HEK293 (cell line): ENCODE data around the gene RASSF5.

Source experiments
- GLIS1 ChIP-seq: fragments of 450-650 bp; formaldehyde crosslinking; IDR thresholded peaks from 2 replicates; pipeline ENCODE4 v1.5.1; 2016; ENCODE audit warnings: missing biosample characterization, missing genetic modification characterization
- GLIS2 ChIP-seq: fragments of 450-650 bp; formaldehyde crosslinking; IDR thresholded peaks from 2 replicates; pipeline ENCODE4 v1.5.1; 2016; ENCODE audit warnings: missing biosample characterization, missing genetic modification characterization
- HOXD13 ChIP-seq: sonication (generic); formaldehyde crosslinking; IDR thresholded peaks from 2 replicates; pipeline ENCODE4 v1.8.0; 2022; ENCODE audit warnings: missing genetic modification reagents, borderline replicate concordance
- MZF1 ChIP-seq: fragments of 450-650 bp; formaldehyde crosslinking; IDR thresholded peaks from 2 replicates; pipeline ENCODE4 v1.5.1; 2017; ENCODE audit warnings: missing biosample characterization, missing genetic modification characterization, borderline replicate concordance
- PRDM10 ChIP-seq: fragments of 450-650 bp; formaldehyde crosslinking; IDR thresholded peaks from 2 replicates; pipeline ENCODE4 v1.5.1; 2016; ENCODE audit warnings: missing biosample characterization, missing genetic modification characterization
- SP3 ChIP-seq: fragments of 450-650 bp; formaldehyde crosslinking; IDR thresholded peaks from 2 replicates; pipeline ENCODE4 v1.5.1; 2016; ENCODE audit warnings: missing biosample characterization, missing genetic modification characterization
- ZBTB1 ChIP-seq: fragments of 450-650 bp; formaldehyde crosslinking; IDR thresholded peaks from 2 replicates; pipeline ENCODE4 v1.5.1; 2016; ENCODE audit warnings: missing biosample characterization, missing genetic modification characterization
- ZBTB11 ChIP-seq: fragments of 450-650 bp; formaldehyde crosslinking; conservative IDR thresholded peaks from 2 replicates; pipeline ENCODE4 v1.5.1; 2016; ENCODE audit warnings: low read depth, missing biosample characterization, missing genetic modification characterization
- ZBTB26 ChIP-seq: fragments of 450-650 bp; formaldehyde crosslinking; optimal IDR thresholded peaks from 2 replicates; pipeline ENCODE3; 2016; ENCODE audit warnings: missing biosample characterization, mild to moderate bottlenecking, missing genetic modification characterization
- ZNF10 ChIP-seq: fragments of 450-650 bp; formaldehyde crosslinking; IDR thresholded peaks from 2 replicates; pipeline ENCODE4 v1.5.1; 2017; ENCODE audit warnings: missing biosample characterization, missing genetic modification characterization
- ZNF132 ChIP-seq: fragments of 450-650 bp; formaldehyde crosslinking; IDR thresholded peaks from 2 replicates; pipeline ENCODE4 v1.5.1; 2017; ENCODE audit warnings: missing biosample characterization, missing genetic modification characterization, borderline replicate concordance
- ZNF2 ChIP-seq: fragments of 450-650 bp; formaldehyde crosslinking; IDR thresholded peaks from 2 replicates; pipeline ENCODE4 v1.5.1; 2016; ENCODE audit warnings: missing biosample characterization, missing genetic modification characterization
- ZNF221 ChIP-seq: fragments of 450-650 bp; formaldehyde crosslinking; IDR thresholded peaks from 2 replicates; pipeline ENCODE4 v1.5.1; 2017; ENCODE audit warnings: missing biosample characterization, missing genetic modification characterization, borderline replicate concordance
- ZNF280C ChIP-seq: fragments of 450-650 bp; formaldehyde crosslinking; IDR thresholded peaks from 2 replicates; pipeline ENCODE4 v1.5.1; 2016; ENCODE audit warnings: missing biosample characterization, missing genetic modification characterization
- ZNF335 ChIP-seq: fragments of 450-650 bp; formaldehyde crosslinking; conservative IDR thresholded peaks from 2 replicates; pipeline ENCODE4 v1.5.1; 2016; ENCODE audit warnings: missing biosample characterization, missing genetic modification characterization
- ZNF350 ChIP-seq: fragments of 450-650 bp; formaldehyde crosslinking; IDR thresholded peaks from 2 replicates; pipeline ENCODE4 v1.5.0; 2017; ENCODE audit warnings: missing biosample characterization, mild to moderate bottlenecking, missing genetic modification characterization
- ZNF37A ChIP-seq: fragments of 450-650 bp; IDR thresholded peaks from 2 replicates; pipeline ENCODE4 v1.5.1; 2018; ENCODE audit warnings: missing biosample characterization, missing genetic modification characterization
- ZNF394 ChIP-seq: fragments of 450-650 bp; formaldehyde crosslinking; IDR thresholded peaks from 2 replicates; pipeline ENCODE4 v1.5.1; 2016; ENCODE audit warnings: missing biosample characterization, missing genetic modification characterization, mild to moderate bottlenecking, moderate library complexity, borderline replicate concordance
- ZNF449 ChIP-seq: fragments of 450-650 bp; formaldehyde crosslinking; IDR thresholded peaks from 2 replicates; pipeline ENCODE4 v1.5.1; 2017; ENCODE audit warnings: missing biosample characterization, mild to moderate bottlenecking, missing genetic modification characterization, moderate library complexity
- ZNF521 ChIP-seq: fragments of 450-650 bp; formaldehyde crosslinking; IDR thresholded peaks from 2 replicates; pipeline ENCODE4 v1.5.1; 2017; ENCODE audit warnings: missing biosample characterization, mild to moderate bottlenecking, missing genetic modification characterization
- ZNF558 ChIP-seq: fragments of 450-650 bp; formaldehyde crosslinking; IDR thresholded peaks from 2 replicates; pipeline ENCODE4 v1.5.1; 2016; ENCODE audit warnings: missing biosample characterization, missing genetic modification characterization
- ZNF692 ChIP-seq: fragments of 450-650 bp; formaldehyde crosslinking; IDR thresholded peaks from 2 replicates; pipeline ENCODE4 v1.5.1; 2016; ENCODE audit warnings: missing biosample characterization, missing genetic modification characterization
- ZNF704 ChIP-seq: fragments of 450-650 bp; formaldehyde crosslinking; IDR thresholded peaks from 2 replicates; pipeline ENCODE4 v1.5.1; 2016; ENCODE audit warnings: missing biosample characterization, missing genetic modification characterization

The RASSF5 gene

GRCh38 chr1:206635080-206635977, 128.0 kb downstream of the RASSF5 start, which contains the start of gene DYRK3 (continued):
- no peak; the same call in 1 of the 2 replicates for TF ChIP-seq ZNF394 (tag by site-specific recombination)
- TF ChIP-seq SP3: peak; percentile 93
- 0 out of 2 replicates have a peak, but pooled peaks have one; percentile 8 for TF ChIP-seq MZF1 (tag by site-specific recombination)
- no peak for TF ChIP-seq ZNF449 (tag by site-specific recombination)
- TF ChIP-seq ZNF221 (tag by site-specific recombination): no peak
- no peak for TF ChIP-seq ZBTB1 (tag by site-specific recombination)
- peak; percentile 49; the same call in 1 of the 2 replicates for TF ChIP-seq ZNF335
- no peak for TF ChIP-seq ZNF704
- no peak; the same call in 1 of the 2 replicates for TF ChIP-seq ZNF10 (tag by site-specific recombination)
- TF ChIP-seq HOXD13: no peak
- no peak for TF ChIP-seq ZNF37A (tag by site-specific recombination)
- peak; percentile 88 for TF ChIP-seq GLIS1
- TF ChIP-seq ZNF692 (tag by site-specific recombination): peak; percentile 82
- no peak for TF ChIP-seq ZNF558
- no peak for TF ChIP-seq ZNF350 (tag by site-specific recombination)
- TF ChIP-seq ZNF521 (tag by site-specific recombination): no peak
- no peak for TF ChIP-seq ZNF280C (tag by site-specific recombination)
- TF ChIP-seq ZNF132 (tag by site-specific recombination): no peak
- peak; percentile 44; the same call in 1 of the 2 replicates for TF ChIP-seq ZBTB11
- peak; percentile 92 for TF ChIP-seq ZNF2 (tag by site-specific recombination)
- peak; percentile 97 for TF ChIP-seq GLIS2 (tag by site-specific recombination)
- TF ChIP-seq ZBTB26 (tag by site-specific recombination): peak; percentile 99
- TF ChIP-seq PRDM10 (tag by site-specific recombination): peak; percentile 57
